Astrocyte of the hippocampus (primary cell): Measurements from ENCODE around the gene CSMD2.

Source experiments
- DNase-seq: peaks from one replicate; pipeline ENCODE4 v3.0.0; 2011; ENCODE audit warnings: low read depth, low spot score

CSMD2 gene

DNA sequence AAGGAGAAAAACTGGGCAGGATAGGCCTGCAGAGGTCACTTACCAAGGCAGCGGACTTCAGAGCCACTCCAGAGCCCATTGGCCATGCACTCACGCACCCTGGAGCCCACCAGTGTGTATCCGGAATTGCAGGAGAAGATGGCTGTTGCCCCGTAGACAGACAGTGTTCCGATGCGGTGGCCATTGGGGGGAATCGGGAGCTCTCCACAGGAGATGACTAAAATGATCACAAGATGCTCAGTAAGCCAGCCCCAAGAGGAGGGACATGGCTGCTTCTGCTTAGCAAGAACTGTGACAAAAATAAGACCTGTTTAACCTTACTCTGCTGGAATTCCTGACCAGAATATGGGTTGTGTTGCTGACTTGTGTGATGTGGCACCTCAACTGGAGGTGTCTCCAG lies 595.7 kb downstream of the CSMD2 start:
- DNase-seq, result no peak

- DNase-seq, result no peak
Observed at GRCh38 chr1:33563699-33564098, 601.3 kb downstream of the CSMD2 start.

DNA sequence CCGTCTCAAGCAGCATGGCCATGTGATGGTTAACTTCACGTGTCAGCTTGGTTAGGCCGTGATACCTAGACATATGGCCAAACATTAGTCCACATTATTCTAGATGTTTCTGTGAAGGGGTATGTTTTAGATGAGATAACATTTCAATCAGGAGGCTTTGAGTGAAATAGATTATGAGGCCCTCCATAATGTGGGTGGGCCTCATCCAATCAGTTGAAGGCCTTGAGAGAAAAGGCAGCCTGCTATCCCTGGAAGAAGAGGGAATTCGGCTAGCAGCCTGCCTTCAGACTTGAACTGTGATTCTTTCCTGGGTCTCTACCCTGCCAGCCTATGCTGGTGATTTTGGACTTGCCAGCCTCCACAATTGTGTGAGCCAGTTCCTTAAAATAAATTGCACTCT lies 602.5 kb downstream of the CSMD2 start:
- DNase-seq, result no peak

- no peak for DNase-seq
Observed at GRCh38 chr1:33561576-33561975, 603.5 kb downstream of the CSMD2 start.

GRCh38 chr1:33560680-33561079 lies 604.4 kb downstream of the CSMD2 start:
- peak; percentile 13 for DNase-seq

- DNase-seq, result no peak
Observed at GRCh38 chr1:33548721-33549120, 616.3 kb downstream of the CSMD2 start.

DNA sequence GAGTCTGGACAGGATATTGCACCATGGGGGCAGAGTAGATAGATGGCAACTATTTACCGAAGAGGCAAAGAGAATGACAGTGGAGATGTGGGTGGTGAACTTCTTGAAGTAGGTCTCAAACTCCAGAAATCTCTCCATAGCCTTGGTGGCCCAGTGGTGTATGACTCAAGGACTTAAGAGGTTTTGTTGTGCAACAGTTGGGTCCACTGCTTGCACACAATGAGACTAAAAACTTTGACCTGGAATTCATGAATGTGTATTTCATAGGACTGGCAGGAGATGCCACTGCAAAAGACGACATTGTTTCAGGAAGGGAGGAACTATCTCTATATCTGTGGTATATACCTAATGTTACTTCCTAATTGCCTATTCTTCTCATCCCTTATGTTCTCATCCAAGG lies 616.7 kb downstream of the CSMD2 start:
- DNase-seq, result no peak

DNA sequence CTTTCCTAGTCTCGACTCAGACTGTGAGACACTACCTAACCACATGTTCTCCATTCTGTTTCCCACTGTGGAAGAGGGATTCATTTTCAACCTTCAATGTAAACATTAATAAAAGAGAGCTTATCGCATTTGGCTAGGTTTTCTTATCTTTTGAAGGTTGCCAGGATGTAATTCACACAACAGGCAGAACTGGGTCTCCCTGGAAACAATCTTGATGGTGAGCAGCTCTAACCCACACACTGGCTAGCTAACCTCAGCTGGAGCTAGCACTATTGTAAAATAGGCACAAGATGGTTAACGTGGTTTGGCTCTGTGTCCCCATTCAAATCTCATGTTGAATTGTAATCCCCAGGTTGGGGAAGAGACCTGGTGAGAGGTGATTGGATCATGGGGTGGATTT lies 617.5 kb downstream of the CSMD2 start:
- peak; percentile 22 for DNase-seq

DNA sequence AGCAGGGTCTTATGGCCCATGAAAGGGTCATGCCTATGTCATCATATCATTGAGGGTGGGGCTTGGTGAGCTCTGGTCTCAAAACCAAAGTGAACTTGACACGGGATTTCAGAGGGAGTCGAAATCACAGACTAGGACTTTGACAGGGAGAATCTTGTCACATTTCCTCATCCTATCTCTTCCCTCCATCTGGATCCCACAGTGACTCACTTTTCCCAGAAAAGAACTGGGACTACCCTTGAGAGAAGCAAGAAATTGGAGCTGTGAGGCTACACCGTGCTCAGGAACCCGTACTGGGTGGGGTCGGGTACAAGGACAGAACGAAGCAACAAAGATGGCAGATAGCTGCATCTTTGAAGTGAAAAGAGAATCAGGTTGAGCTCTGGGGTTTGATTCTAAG lies 623.1 kb downstream of the CSMD2 start:
- no peak for DNase-seq

DNA sequence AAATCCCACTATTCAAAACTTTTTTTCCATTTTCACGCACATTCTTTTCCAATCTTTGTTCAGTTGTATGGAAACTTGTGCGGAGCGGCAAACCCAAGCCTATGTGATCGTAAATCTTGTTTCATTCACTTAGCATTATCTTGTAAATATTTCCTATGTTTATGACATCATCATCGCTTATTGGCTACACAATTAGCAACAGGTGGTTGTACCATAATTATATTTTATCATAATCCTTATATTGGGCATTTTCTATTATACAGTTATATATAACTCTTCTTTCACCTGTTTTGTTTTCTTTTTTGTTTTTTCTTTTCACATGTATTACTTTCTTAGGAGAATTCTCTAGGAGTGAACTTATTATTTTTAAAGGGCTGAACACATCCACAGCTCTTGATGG lies 627.1 kb downstream of the CSMD2 start:
- DNase-seq, result no peak

DNA sequence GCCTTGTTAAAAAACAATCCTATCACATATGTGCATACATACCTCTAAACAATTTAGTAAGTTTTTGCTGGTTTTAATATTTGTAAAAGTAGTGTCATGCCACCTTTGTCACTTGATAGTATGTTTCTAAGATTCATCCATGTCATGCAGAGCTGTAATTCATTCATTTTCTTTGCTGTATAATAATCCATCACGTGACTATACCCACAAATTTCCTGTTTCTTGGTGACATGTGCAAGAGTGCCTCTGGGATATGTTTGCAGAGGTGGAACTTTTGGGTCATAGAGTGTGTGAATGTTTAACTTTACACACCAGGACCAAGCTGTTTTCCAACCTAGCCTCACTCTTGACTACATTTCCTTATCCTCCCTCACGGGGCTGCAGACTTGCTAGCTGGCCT lies 629.7 kb downstream of the CSMD2 start:
- no peak for DNase-seq

DNA sequence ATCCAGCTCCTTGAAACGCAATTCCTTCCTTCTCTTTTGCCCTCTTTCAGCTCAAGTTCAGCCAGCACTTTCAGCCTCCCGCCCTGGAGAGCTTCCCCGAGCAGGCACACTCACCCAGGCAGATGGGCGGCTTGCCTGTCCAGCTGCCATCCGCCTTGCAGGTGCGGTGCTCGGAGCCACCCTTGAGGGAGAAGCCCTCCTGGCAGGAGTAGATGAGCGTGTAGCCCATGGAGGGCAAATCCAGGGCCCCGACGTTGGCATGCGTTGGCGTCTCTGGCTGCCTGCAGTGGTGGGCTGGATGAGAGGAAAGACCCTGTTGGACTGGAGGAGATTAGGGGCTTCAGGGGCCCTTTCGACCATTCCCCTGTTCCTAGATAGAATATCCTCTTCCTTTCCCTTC lies 632.1 kb downstream of the CSMD2 start:
- DNase-seq, result no peak

GRCh38 chr1:33532250-33532649 lies 632.8 kb downstream of the CSMD2 start:
- no peak for DNase-seq

GRCh38 chr1:33529957-33530356 lies 635.1 kb downstream of the CSMD2 start:
- DNase-seq, result no peak

DNA sequence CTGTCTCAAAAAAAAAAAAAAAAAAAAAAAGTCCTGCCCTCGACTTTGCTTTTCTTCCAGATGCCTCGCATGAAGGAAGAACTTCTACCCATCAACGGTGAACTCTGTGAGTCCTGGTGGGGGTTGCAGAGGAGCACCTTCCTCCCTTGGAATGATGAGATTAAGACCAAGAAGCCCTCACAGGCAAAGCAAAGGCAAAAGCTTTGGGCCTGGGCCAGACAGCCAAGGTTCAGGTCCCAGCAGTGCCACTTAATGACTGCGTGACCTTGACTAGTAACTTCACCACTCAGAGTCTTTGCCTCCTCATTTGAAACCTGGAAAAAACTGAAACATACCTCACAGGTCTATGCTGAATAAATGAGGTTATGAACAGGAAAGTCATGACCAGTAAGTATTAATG lies 637.1 kb downstream of the CSMD2 start:
- DNase-seq, result no peak

DNA sequence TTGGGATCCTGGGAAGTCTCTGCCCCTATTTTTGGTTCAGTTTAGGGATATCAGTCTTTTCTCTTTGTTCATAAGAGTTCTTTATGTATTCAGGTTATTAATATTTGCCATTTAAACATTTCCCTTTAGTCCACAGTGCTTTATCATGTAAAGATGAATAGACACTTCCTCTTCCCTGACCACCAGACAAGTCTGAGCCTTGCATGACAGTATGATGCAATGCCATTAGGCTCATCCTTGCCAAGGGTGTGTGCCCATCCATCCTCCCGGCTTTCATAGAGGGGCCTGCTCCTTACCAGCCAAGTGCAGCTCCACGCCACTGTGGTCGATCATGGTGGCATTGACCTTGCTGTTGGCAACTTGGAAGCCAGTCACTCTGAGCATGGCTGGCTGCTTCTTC lies 640.4 kb downstream of the CSMD2 start:
- DNase-seq, result no peak

- DNase-seq, result no peak
Observed at GRCh38 chr1:33519240-33519884, 645.7 kb downstream of the CSMD2 start.

DNA sequence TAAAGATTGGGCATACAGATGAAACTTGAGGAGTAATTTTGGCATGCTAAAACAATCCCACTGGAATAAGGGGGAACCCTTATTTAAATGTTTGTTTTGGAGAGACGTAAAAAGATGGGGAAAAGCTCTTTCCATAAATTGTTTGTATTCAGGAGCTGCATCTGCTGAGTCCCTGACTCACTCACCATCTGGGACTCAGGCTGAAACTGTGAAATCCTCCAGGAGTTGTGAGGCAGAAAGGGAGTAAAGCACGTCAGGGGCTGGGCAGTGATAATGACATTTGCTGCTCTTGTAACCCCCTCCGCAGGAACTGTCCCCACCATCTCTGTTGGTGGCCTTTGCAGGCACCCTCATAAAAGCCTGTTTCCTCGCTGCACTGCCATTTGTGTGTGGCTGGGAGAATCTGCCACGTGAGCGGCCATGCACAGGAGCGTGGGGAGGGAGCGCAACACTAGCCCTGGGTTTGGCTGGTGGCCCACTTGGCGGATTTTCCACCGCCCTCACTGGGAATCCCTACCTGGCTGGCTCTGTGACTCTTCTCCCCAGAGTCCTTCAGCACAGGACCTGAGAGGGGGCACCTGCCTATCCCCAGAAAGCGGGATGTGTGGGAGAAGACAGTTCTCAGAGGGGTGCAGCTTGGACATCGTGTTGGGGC lies 647.3 kb downstream of the CSMD2 start:
- DNase-seq, result no peak

- DNase-seq, result no peak
Observed at GRCh38 chr1:33516891-33517567, 648.0 kb downstream of the CSMD2 start.

DNA sequence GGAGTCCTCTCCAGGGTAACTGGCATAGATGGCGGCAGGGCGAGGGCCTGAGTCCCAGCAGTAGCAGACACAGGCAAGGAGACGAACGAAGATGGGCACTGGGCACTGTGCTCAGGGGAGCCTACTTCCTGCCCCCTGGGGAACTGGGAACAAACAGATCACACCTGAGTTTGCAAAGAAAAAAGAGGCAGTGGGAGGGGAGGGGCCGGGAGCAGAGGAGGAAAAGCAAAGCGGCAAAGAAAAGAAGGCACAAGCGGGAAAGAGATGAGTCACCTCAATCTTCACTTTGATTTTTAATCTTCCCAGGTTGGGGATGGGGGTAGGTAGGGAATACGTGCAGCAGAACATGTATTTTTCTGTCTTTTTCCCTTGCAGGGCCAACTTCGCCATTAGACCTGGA lies 648.6 kb downstream of the CSMD2 start:
- no peak for DNase-seq

DNA sequence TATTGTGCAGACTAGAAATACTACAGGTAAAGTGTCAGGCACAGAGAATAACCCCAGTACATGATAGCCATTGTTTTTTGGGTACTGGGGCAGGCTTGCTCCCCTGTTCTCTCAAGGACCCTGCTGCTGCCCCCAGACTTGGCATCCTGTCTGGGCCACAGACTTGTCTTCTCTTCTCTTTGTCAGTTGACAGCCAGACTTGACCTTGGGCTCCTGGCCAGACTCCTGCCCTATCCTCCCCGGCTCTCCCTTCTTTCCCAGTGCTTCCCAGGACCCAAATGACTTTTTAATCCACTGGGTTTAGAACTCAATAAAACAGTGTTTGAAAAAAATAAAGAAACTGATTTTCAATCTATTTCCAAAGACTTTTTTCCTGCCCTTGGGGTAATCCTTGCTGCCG lies 649.4 kb downstream of the CSMD2 start:
- no peak for DNase-seq

DNA sequence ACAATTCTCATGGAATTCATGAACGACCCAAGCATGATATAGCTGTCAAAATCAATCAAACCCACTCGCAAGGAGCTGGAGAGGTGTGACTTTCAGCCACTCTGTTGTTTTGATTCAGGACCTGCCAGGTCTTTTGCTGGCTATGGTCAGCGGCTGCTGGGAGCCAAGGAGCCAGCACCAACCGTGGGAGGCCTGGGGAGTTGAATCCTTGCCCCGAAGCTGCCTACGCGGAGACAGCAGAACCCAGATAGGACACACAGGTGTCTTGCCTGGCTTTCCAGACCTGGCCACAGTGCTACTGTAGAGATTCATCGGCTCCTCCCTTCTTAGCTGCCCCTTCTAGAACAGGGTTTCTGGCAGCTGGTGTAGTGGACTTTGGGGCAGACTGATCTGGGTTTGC lies 649.9 kb downstream of the CSMD2 start:
- DNase-seq, result no peak
